NCI-H146 (cell line): ENCODE data around the gene SLC9C1.

Experiments used
- DNase-seq: peaks from one replicate; lab custom pipeline; 2025; lab: John Stamatoyannopoulos, UW

The SLC9C1 gene

DNA sequence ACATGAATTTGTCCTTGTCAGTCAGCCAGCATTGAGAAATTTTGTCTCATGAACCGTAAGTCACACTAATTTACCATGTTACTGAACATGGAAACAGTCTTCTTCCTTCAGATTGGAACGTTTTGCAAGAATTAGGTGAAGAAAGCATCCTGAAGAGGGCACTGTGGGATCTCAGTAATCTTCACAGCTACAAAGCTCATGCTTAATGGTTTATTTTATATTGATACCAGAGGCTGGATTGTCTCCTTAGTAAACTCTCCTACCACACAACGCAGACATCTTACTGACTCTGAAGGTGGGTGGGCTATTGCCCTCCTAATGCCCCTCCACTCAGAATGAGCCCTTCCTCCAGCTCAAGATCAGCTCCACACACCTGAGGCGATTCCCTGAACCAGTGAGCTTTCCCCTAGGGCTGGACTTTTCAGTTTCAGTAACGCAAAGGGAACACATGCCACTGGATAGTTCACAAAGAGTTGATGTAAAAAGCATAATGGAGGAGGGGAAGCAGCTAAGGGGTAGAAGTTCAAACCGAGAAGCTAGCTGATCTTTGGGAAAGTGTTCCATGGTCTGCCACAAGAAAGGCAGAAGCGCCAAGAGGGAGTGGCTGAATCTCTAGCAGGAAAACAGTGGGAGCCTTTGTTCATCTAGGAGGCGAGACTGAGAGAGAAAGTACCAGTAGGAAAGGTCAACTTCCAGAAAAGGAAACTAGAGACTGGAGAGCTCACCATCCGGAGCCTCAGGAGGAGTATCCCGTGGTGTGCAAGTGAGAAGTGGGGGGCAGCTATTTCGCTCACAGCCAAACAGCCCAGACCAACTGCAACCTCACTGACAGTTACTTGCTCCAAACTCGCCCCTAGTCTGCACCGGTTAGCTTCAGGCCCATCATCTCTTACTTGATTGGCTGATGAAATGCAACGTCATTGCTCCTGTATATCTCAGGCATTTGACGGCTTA, at the start of gene SLC9C1:
Gene SLC9C1 (minus strand): TSS at position 849 of the 954 bp plus-strand sequence. CDS start 7,425 bp downstream, outside the sequence.
- peak; percentile 90 for DNase-seq

DNA sequence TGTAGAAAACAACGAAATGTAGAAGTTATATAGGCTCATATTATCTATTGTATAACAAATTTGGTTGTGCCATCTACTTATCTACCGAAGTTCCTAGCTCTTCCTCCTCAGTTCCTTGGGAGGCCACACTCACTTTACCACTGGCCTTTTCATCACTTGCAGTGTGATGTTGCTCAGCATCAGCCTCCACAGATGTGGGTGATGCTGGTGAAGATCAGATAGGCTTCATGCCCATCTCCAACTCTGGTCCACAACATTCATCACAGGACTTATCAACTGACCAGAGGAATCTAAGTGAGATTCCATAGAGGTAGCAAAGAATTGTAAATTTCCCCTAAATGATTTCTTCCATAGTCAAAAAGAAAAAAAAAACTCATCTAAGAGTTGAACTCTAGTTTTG, 47.4 kb upstream of the SLC9C1 start:
- no peak for DNase-seq

- DNase-seq: no peak
These were observed 45.6 kb upstream of the SLC9C1 start for GRCh38 chr3:112339609-112340008.

GRCh38 chr3:112339134-112339533, 45.1 kb upstream of the SLC9C1 start:
- no peak for DNase-seq

- DNase-seq: no peak
These were observed 44.7 kb upstream of the SLC9C1 start for GRCh38 chr3:112338727-112339056.

- no peak for DNase-seq
These were observed 44.2 kb upstream of the SLC9C1 start for GRCh38 chr3:112338021-112338726.

GRCh38 chr3:112335434-112335781, 41.4 kb upstream of the SLC9C1 start:
- DNase-seq: no peak

GRCh38 chr3:112334691-112335433, 40.8 kb upstream of the SLC9C1 start:
- DNase-seq: no peak

DNA sequence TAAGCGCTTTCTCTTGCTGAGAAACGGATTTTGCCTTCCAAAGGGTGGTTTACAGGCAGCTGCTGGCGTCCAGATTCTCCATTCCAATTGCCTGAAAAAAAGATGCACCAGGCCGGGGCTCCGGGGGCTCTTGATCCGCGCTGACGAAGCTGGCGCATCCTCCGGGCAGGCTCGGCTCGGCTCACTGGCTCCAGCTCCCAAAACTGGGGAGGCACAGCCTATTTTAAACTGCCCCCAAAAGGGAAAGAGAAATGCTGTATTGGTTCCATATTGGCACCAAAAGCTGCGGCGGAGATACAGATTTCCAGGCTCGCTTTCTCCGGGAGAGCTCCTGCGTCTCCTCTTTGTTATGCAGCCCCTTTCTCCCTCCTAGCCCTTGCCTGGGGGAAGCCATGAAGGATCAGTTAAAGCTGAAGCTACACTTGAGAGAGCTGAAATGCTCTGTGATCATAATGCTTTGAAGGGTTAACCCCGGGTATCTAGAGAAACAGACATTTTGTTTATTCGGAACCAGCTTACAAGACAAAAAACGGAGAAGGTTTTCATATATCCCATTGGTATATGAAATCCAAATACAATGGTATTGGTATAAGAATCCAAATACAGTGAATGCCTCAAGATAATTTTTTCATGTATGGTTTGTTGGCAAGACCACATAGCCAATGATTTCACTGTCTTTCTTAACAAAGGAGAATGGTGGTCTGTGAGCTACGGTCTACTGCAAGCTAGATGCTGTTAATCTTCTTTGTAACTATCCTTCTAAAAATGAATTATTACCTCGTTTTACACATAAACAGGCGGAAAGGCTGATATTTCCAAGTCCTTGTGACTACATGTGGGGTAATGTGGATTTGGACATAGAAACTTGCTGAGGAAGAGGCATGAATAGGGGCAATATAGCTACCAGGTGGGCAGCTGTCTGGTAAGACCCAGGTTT, 39.6 kb upstream of the SLC9C1 start:
- DNase-seq: peak; percentile 63

DNA sequence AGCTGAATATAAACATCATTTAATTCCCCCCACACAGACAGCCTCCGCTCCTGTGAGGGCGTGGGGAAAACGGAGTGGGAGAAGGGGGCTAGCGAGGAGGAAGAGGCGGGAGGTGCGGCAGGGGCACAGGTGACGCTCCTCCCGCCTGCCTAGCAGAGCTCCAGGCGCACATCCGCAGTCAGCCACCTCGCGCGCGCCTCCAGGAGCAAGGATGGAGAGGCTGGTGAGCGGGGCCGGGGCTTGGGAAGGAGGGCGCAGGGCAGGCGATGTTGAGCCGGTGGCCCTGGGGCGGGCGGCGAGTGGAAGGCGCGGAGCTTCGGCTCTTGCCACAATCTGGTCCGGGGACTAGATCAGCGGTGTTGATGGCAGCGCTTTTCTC, 39.0 kb upstream of the SLC9C1 start, which contains the start of gene CD200:
Gene CD200 (plus strand): TSS at position 155 of the 379 bp plus-strand sequence. CDS start 57 bp downstream, at position 212.
- DNase-seq: peak; percentile 90

GRCh38 chr3:112331851-112332250, 37.8 kb upstream of the SLC9C1 start:
- DNase-seq: no peak

DNA sequence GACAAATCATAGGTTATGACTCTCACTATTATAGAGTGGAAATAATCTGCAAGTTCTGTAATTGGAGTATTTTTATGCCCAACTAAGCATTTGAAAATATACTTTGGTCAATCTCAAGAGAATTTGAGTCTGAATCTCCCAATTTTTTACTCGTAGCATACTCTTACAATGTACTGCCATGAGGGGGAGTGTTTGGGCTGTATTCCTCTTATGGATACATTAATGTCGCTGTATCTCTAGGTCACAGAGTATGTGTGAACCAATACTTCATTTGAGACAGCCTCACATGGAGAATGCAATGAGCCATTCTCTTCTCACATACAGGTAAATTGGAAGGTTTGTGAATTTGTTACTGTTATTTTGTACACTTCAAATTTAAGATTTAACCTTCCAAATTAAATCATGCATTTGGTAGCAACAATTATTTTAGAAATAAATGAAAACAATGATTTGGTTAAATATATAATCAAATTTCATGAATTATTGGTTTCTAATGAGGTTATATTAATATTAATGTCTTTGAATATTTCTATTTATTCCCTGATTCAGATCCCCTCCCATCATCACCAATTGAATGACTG, 33.4 kb upstream of the SLC9C1 start:
- DNase-seq: peak; percentile 88

DNA sequence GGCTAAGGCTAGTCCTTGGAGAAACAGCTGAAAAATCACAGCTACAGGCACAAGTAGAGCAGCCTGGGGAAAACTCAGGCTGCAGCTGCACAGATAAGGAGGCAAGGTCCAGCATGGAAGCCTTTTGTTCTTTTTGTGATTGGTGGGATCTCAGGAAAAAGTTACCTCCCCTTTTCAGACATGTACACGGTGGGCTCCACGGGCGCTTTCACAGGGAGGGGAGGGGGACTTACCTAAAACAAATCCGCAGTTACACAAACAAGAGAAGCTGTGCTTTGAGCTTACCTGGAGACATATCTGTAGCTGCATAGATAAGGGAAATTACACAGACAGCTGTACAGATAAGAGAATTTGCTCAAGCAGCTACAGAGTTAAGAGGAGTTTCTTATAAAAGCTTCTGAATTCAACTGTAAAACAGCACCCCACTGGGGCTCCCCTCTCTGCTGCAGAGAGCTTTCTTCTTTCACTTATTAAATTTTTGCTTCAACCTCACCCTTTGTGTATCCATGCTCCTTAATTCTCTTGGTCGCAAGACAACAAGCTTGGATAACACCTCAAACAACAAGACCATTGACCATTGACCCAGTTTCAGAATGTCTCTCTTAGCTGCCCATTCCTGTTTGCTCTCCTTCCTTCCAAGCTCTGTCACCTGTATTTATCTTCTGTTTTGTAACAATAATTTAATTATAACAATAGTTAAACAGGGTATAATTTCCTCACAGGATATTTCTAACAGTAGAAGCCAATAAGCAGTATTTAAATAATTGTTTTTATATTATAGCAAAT, 28.0 kb upstream of the SLC9C1 start:
- DNase-seq: peak; percentile 99

- peak; percentile 29 for DNase-seq
These were observed 26.7 kb upstream of the SLC9C1 start for GRCh38 chr3:112320691-112321090.

DNA sequence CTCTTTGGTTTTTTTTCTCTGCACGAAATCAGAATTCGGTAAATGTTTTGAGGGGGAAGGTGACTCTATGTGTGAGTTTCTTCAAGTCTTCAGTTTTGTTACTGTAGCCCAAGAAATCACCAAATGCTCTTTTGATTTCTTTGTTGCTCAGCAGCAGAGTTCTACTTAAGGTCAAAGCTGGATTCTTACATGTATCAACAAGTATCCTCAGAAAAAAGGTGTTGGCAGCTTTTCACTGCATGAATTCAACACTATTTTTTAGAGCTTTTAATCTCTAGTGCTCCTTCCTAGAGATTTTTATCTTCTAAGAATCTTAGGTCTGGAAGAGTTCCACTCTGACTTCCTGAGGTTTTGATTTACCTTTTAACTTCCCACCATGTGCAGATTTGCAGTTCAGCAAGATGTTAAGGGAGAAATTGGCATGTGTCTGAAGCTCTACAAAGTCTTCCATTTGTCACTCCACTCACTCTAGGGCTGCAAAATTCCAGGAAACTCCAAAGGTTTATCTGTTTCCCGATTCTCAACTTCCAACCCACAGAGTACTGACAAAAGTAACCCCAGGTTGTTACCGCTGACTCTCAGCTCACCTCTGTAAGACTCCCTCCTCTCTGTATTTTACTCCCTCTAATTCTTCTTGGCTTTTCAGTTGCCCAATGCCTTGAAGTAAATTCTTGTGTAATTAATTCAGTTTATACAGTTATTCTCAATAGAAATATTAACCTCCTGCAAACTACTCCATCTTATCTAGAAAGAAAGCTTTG, 25.7 kb upstream of the SLC9C1 start:
- DNase-seq: peak; percentile 9

DNA sequence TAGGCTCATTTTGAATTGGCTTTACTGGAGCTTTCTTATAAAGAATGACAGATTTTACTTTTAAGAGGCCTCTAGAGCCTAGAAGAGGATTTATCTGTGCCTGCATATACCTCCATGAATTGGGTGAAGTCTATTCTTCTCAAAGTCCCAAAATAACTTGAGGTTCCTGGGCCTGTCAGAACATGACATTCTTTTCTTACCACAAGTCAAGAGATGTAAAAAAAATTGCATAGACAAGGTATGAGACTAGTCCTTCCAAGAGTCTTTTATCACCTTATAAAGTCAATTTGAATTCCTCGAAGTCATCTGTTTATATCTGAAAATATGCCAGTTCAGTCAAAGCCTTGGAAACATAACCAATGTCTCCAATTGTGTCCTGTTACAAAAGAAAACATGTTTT, 21.8 kb upstream of the SLC9C1 start:
- DNase-seq: no peak

GRCh38 chr3:112314649-112315048, 20.6 kb upstream of the SLC9C1 start:
- DNase-seq: no peak

GRCh38 chr3:112308151-112308911, 14.3 kb upstream of the SLC9C1 start:
- peak; percentile 88 for DNase-seq

- DNase-seq: peak; percentile 16
These were observed 13.5 kb upstream of the SLC9C1 start for GRCh38 chr3:112307557-112307956.
